ENCODE results near the gene CAD.

CAD gene

DNA sequence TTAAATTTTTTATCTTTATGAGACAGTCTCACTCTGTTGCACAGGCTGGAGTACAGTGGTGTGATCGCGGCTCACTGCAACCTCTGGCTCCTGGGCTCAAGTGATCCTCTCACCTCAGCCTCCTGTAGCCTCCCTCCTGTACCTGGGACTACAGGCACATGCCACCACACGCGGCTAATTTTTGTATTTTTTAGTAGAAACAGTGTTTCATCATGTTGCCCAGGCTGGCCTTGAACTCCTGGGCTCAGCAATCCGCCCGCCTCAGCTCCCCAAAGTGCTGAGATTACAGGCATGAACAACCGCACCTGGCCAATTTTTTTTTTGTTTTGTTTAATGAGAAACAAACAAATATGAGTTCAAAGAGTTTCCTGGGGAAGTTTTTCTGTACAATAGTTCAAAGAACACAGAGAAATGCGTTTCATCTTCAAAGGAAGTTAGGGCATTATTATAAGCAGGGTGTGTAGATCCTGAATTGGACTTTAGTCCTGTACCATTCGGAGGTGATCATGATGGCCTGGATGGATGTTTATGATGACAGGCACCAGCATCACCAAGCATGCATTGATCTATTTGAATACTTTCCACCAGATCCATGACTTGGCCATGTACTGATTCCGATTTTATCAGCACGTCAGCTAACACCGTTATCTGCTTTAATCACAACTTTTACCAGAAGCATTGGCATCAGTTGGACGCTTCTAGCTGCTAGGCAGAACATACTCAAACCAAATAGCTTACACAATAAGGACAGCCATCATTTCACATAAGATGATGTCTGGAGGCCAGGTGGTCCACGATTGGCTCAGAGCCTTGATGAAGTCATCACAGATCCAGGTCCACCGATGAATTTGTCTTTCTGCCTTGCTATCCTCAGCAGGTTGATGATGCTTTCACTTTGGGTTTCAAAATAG is 39.5 kb upstream of the CAD start:
- no peak for DNase-seq
- Histone ChIP-seq H3K27ac (no peak overlapping the region), H3K36me3 (no peaks in the 10 kb centered on the region), H3K9me3 (ENCODE audit: severe bottlenecking) (no peaks in the 10 kb centered on the region), H3K4me3 (ENCODE audit: low read depth, low read length) (no peak overlapping the region), H3K27me3 (ENCODE audit: insufficient read depth, low read depth, severe bottlenecking) (no peaks in the 10 kb centered on the region)
- TF ChIP-seq, protein P1, sequence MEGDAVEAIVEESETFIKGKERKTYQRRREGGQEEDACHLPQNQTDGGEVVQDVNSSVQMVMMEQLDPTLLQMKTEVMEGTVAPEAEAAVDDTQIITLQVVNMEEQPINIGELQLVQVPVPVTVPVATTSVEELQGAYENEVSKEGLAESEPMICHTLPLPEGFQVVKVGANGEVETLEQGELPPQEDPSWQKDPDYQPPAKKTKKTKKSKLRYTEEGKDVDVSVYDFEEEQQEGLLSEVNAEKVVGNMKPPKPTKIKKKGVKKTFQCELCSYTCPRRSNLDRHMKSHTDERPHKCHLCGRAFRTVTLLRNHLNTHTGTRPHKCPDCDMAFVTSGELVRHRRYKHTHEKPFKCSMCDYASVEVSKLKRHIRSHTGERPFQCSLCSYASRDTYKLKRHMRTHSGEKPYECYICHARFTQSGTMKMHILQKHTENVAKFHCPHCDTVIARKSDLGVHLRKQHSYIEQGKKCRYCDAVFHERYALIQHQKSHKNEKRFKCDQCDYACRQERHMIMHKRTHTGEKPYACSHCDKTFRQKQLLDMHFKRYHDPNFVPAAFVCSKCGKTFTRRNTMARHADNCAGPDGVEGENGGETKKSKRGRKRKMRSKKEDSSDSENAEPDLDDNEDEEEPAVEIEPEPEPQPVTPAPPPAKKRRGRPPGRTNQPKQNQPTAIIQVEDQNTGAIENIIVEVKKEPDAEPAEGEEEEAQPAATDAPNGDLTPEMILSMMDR (IDR thresholded peaks at IDR 0.05; ENCODE audit: low read depth, low read length) = no peak

- Histone ChIP-seq H3K9me3 (ENCODE audit: severe bottlenecking) (no peaks in the 10 kb centered on the region), H3K27ac (no peak overlapping the region), H3K27me3 (ENCODE audit: insufficient read depth, low read depth, severe bottlenecking) (no peaks in the 10 kb centered on the region), H3K36me3 (no peaks in the 10 kb centered on the region), H3K4me3 (ENCODE audit: low read depth, low read length) (no peak overlapping the region)
- DNase-seq = no peak
- TF ChIP-seq, protein P1 (IDR thresholded peaks at IDR 0.05; ENCODE audit: low read depth, low read length) = no peak
These were observed 38.7 kb upstream of the CAD start for GRCh38 chr2:27178469-27178868.

DNA sequence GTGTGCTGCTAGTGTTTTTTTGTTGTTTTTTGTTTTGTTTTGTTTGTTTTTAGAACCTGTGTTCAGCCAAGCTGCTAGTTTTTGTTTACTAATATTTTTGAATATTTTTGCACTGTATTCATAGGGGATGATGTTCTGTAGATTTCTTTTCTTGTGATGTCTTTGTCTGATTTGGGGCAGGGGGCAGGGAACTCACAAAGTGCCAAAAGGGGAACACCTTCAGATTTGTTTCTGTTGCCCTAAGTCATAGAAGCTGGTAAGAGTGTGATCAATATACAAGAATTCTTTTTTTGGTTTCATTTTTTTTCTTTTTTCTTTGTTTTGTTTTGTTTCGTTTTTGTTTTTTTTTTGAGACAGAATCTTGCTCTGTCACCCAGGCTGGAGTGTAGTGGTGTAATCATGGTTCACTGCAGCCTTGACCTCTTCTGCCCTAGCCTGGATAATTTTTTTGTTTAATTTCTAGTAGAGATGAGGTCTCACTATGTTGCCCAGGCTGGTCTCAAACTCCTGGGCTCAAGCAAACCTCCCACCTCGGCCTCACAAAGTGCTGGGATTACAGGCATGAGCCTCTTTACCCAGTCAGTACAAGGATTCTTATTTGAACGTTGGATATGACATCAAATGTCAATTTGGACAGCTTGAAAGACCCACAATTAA is 37.7 kb upstream of the CAD start:
- TF ChIP-seq, protein P1 (IDR thresholded peaks at IDR 0.05; ENCODE audit: low read depth, low read length) = no peak
- no peaks in the 10 kb centered on the region for H3K27me3 ChIP-seq (ENCODE audit: insufficient read depth, low read depth, severe bottlenecking)
- no peak overlapping the region for H3K4me3 ChIP-seq (ENCODE audit: low read depth, low read length)

GRCh38 chr2:27182346-27182745 is 34.8 kb upstream of the CAD start:
- Histone ChIP-seq H3K27ac (no peak overlapping the region), H3K4me3 (ENCODE audit: low read depth, low read length) (no peak overlapping the region), H3K36me3 (no peaks in the 10 kb centered on the region), H3K9me3 (ENCODE audit: severe bottlenecking) (no peaks in the 10 kb centered on the region), H3K27me3 (ENCODE audit: insufficient read depth, low read depth, severe bottlenecking) (no peaks in the 10 kb centered on the region)
- TF ChIP-seq, protein P1 (IDR thresholded peaks at IDR 0.05; ENCODE audit: low read depth, low read length) = no peak
- DNase-seq = no peak

More for the DNA sequence above, 37.7 kb upstream of the CAD start:
- H3K36me3 ChIP-seq = no peaks in the 10 kb centered on the region
- no peaks in the 10 kb centered on the region for H3K9me3 ChIP-seq (ENCODE audit: severe bottlenecking)
- DNase-seq = no peak
- no peak overlapping the region for H3K27ac ChIP-seq

GRCh38 chr2:27184115-27184514 is 33.1 kb upstream of the CAD start:
- H3K9me3 ChIP-seq (ENCODE audit: severe bottlenecking) = no peaks in the 10 kb centered on the region
- TF ChIP-seq, protein P1 (IDR thresholded peaks at IDR 0.05; ENCODE audit: low read depth, low read length) = no peak
- no peak overlapping the region for H3K4me3 ChIP-seq (ENCODE audit: low read depth, low read length)
- no peak overlapping the region for H3K27ac ChIP-seq
- DNase-seq = no peak
- H3K36me3 ChIP-seq = no peaks in the 10 kb centered on the region
- no peaks in the 10 kb centered on the region for H3K27me3 ChIP-seq (ENCODE audit: insufficient read depth, low read depth, severe bottlenecking)

Data from WERI-Rb-1 (cell line).